Ectodermal cell (in vitro differentiated cells): ENCODE results near the gene GPR171. TPM values are rescaled to one million over a fixed set of nuclear protein-coding genes. Genes with fewer than 3 reads are reported as not detected.
"Not testable (repeated sequence)": the region's sequence is repeated elsewhere in the genome, so short reads cannot be mapped to it uniquely, and the experiment has no call there.

Experiments
- H3K27ac ChIP-seq: 2 replicates; pipeline ENCODE4 v1.7.0; 2013; ENCODE audit warnings: mild to moderate bottlenecking, low read depth, low read length; ENCODE audit not compliant: insufficient read depth, poor library complexity, severe bottlenecking
- H3K27me3 ChIP-seq: 2 replicates; pipeline ENCODE4 v1.7.0; 2013; ENCODE audit warnings: mild to moderate bottlenecking, low read length; ENCODE audit not compliant: insufficient read depth, control insufficient read depth, poor library complexity, severe bottlenecking
- H3K36me3 ChIP-seq: one replicate; pipeline ENCODE4 v1.7.0; 2013; ENCODE audit warnings: low read length; ENCODE audit not compliant: control insufficient read depth, insufficient read depth
- H3K4me1 ChIP-seq: one replicate; pipeline ENCODE4 v1.7.0; 2013; ENCODE audit warnings: low read length; ENCODE audit not compliant: control insufficient read depth, insufficient read depth
- H3K4me3 ChIP-seq: 2 replicates; pipeline ENCODE4 v1.7.0; 2013; ENCODE audit warnings: low read depth, low read length, control low read depth; ENCODE audit not compliant: insufficient read depth
- H3K9me3 ChIP-seq: 2 replicates; pipeline ENCODE4 v1.7.0; 2013; ENCODE audit warnings: mild to moderate bottlenecking, low read length, moderate library complexity; ENCODE audit not compliant: control insufficient read depth
- WGBS, 2 experiments: methylation state at CpG; one replicate each; pipeline ENCODE4 v1.1.7; 2013; ENCODE audit warnings: missing lambda C conversion rate in 2 of 2; 5-methylcytosine and 5-hydroxymethylcytosine counted together
- polyA plus RNA-seq, 4 experiments: library from polyadenylated mRNA; stranded (reverse); fragments of 50-300 nt; gene quantifications; one replicate each; pipeline ENCODE4 v1.2.3, GENCODE V29; 2013

Gene GPR171
- polyA plus RNA-seq (2013, experiment 1 of 4), result not detected
- not detected for polyA plus RNA-seq (2013, experiment 2 of 4)
- not detected for polyA plus RNA-seq (2013, experiment 3 of 4)
- not detected for polyA plus RNA-seq (2013, experiment 4 of 4)

GRCh38 chr3:151203051-151203420 is at the start of gene GPR171:
Gene GPR171, minus strand, starts transcription at chr3:151203216. Its CDS starts 3,830 bp downstream, at chr3:151199386.
- Histone ChIP-seq H3K4me1 (no peaks in the 10 kb centered on the region), H3K9me3 (no peaks in the 10 kb centered on the region), H3K4me3 (no peak within 1 kb of the TSS), H3K27me3 (no peaks in the 10 kb centered on the region), H3K27ac (no peak within 1 kb of the TSS), H3K36me3 (no peaks in the 10 kb centered on the region)
- 88 to 98% methylated on average over 2 of the region's 3 CpGs for WGBS, 2 experiments

- no peaks in the 10 kb centered on the region for H3K27me3 ChIP-seq
- H3K27ac ChIP-seq, result no peak overlapping the region
- no peak overlapping the region for H3K4me3 ChIP-seq
- H3K36me3 ChIP-seq, result no peaks in the 10 kb centered on the region
- H3K9me3 ChIP-seq, result no peaks in the 10 kb centered on the region
- 88 to 92% methylated on average over 3 of the region's 3 CpGs for WGBS, 2 experiments
- H3K4me1 ChIP-seq, result no peaks in the 10 kb centered on the region
Observed at GRCh38 chr3:151248772-151249337, 45.8 kb upstream of the GPR171 start.

GRCh38 chr3:151242006-151242405 is 39.0 kb upstream of the GPR171 start:
- H3K9me3 ChIP-seq, H3K27ac ChIP-seq, H3K27me3 ChIP-seq, H3K4me1 ChIP-seq, H3K4me3 ChIP-seq, H3K36me3 ChIP-seq: not testable (repeated sequence)
- WGBS, 2 experiments, result 83 to 84% methylated on average over 18 of the region's 18 CpGs

GRCh38 chr3:151236736-151237135 is 33.7 kb upstream of the GPR171 start:
- Histone ChIP-seq H3K27me3 (no peaks in the 10 kb centered on the region), H3K36me3 (no peaks in the 10 kb centered on the region), H3K27ac (no peak overlapping the region), H3K9me3 (no peaks in the 10 kb centered on the region), H3K4me3 (no peak overlapping the region), H3K4me1 (no peaks in the 10 kb centered on the region)
- WGBS, 2 experiments, result 90 to 95% methylated on average over 6 to 7 of the region's 7 CpGs

- WGBS, 2 experiments, result 90 to 93% methylated on average over 2 of the region's 2 CpGs
- H3K4me3 ChIP-seq, result no peak overlapping the region
Observed at GRCh38 chr3:151236316-151236715, 33.3 kb upstream of the GPR171 start.

GRCh38 chr3:151234825-151235224 is 31.8 kb upstream of the GPR171 start:
- Histone ChIP-seq H3K9me3 (no peaks in the 10 kb centered on the region), H3K27me3 (no peaks in the 10 kb centered on the region), H3K27ac (no peak overlapping the region), H3K4me1 (no peaks in the 10 kb centered on the region), H3K4me3 (no peak overlapping the region), H3K36me3 (no peaks in the 10 kb centered on the region)
- 97 to 98% methylated on average over 6 of the region's 6 CpGs for WGBS, 2 experiments

More at GRCh38 chr3:151236316-151236715, 33.3 kb upstream of the GPR171 start:
- H3K27me3 ChIP-seq, result no peaks in the 10 kb centered on the region
- no peaks in the 10 kb centered on the region for H3K36me3 ChIP-seq
- H3K27ac ChIP-seq, result no peak overlapping the region
- no peaks in the 10 kb centered on the region for H3K9me3 ChIP-seq
- no peaks in the 10 kb centered on the region for H3K4me1 ChIP-seq

- no peaks in the 10 kb centered on the region for H3K4me1 ChIP-seq
- H3K4me3 ChIP-seq, result no peak overlapping the region
- no peaks in the 10 kb centered on the region for H3K27me3 ChIP-seq
- H3K27ac ChIP-seq, result no peak overlapping the region
- H3K9me3 ChIP-seq, result no peaks in the 10 kb centered on the region
- H3K36me3 ChIP-seq, result no peaks in the 10 kb centered on the region
- WGBS, 2 experiments, result 82 to 83% methylated on average over 4 of the region's 4 CpGs
Observed at GRCh38 chr3:151232991-151233390, 30.0 kb upstream of the GPR171 start.

- not testable (repeated sequence) for H3K27ac ChIP-seq, H3K4me1 ChIP-seq, H3K4me3 ChIP-seq, H3K9me3 ChIP-seq, H3K27me3 ChIP-seq, H3K36me3 ChIP-seq
Observed at GRCh38 chr3:151232403-151232802, 29.4 kb upstream of the GPR171 start.

- Histone ChIP-seq H3K4me3 (no peak overlapping the region), H3K27ac (no peak overlapping the region), H3K36me3 (no peaks in the 10 kb centered on the region), H3K27me3 (no peaks in the 10 kb centered on the region), H3K4me1 (no peaks in the 10 kb centered on the region), H3K9me3 (no peaks in the 10 kb centered on the region)
- WGBS, 2 experiments, result 62 to 68% methylated on average over 3 to 4 of the region's 4 CpGs
Observed at GRCh38 chr3:151230646-151231045, 27.6 kb upstream of the GPR171 start.

- Histone ChIP-seq H3K27ac (no peak overlapping the region), H3K4me3 (no peak overlapping the region)
Observed at GRCh38 chr3:151228666-151229040, 25.6 kb upstream of the GPR171 start.

More at GRCh38 chr3:151228666-151229040, 25.6 kb upstream of the GPR171 start:
- no peaks in the 10 kb centered on the region for H3K4me1 ChIP-seq
- H3K36me3 ChIP-seq, result no peaks in the 10 kb centered on the region
- WGBS, 2 experiments, result 90 to 91% methylated on average over 1 of the region's 1 CpG
- H3K9me3 ChIP-seq, result no peaks in the 10 kb centered on the region
- no peaks in the 10 kb centered on the region for H3K27me3 ChIP-seq
